HL-60 (cell line): ENCODE measurements around the gene SLC39A9.

Experiments
- DNase-seq, 2 experiments: peaks; one replicate each; pipeline ENCODE4 v3.0.0-alpha.2; 2010 to 2020; ENCODE audit warnings: low read depth in 1 of 2, low spot score in 1 of 2
- H3K27ac ChIP-seq: fragments of 250-450 bp; sonication (Bioruptor Pico); replicated peaks from 2 replicates; pipeline ENCODE4 v1.5.1; 2020; ENCODE audit warnings: mild to moderate bottlenecking, moderate library complexity
- H3K27me3 ChIP-seq: fragments of 250-450 bp; sonication (Bioruptor Pico); 2 replicates; pipeline ENCODE4 v1.5.1; 2021; ENCODE audit warnings: mild to moderate bottlenecking, moderate library complexity; ENCODE audit not compliant: insufficient read depth, poor library complexity, severe bottlenecking
- H3K4me3 ChIP-seq: replicated peaks from 2 replicates; pipeline ENCODE4 v1.5.1; 2011; ENCODE audit warnings: mild to moderate bottlenecking, control low read depth, low read length; ENCODE audit not compliant: insufficient read depth
- GABPA ChIP-seq: IDR thresholded peaks from 2 replicates; pipeline ENCODE4 v1.6.1; 2012; ENCODE audit warnings: low read depth
- POLR2AphosphoS5 ChIP-seq: IDR thresholded peaks from 2 replicates; pipeline ENCODE4 v1.6.1; 2012; ENCODE audit warnings: low read depth
- SPI1 ChIP-seq: IDR thresholded peaks from 2 replicates; pipeline ENCODE4 v1.6.1; 2012; ENCODE audit warnings: low read depth, mild to moderate bottlenecking, borderline replicate concordance
- TF ChIP-seq, protein P1 (sequence below): IDR thresholded peaks from 2 replicates; pipeline ENCODE4 v1.6.1; 2012; ENCODE audit warnings: low read depth; ENCODE audit not compliant: insufficient replicate concordance
- TF ChIP-seq, protein P2 (sequence below): IDR thresholded peaks from one replicate; pipeline ENCODE4 v1.5.1; 2011; ENCODE audit warnings: low read length, control low read depth, inconsistent platforms; ENCODE audit not compliant: insufficient read depth

The SLC39A9 gene

DNA sequence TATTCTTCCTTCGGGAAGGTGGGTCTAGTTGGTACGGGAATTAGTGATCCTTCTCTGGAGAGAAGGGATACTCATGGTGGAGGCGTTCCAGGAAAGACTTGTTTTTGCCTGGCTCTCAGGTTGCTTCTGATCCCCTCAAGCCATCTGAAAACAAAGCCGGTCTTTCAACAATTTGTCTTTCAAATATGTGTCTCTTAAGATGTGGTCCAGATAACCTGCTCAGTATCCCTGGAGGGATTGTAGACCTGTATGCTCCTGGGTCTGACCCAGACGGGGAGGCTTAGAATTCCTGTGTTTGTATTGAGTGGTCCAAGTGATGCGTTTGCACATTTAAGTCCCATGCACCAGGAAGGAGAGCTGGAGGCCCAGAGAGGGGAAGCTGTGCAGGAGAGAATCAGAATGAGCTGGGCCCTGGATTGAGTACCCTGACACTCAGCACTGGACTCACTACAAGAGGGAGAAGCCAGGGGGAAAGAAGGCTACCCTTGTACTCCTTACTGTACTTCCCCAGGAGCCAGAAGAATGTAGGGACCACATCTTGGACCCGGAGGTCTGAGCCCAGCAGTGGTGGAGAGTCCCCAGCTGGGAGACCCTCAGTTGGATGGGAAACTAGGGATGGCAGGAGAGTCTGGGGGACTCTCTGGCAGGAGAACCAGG is 40.8 kb upstream of the SLC39A9 start:
- Histone ChIP-seq H3K27ac (no peak overlapping the region), H3K27me3 (no peaks in the 10 kb centered on the region), H3K4me3 (no peak overlapping the region)
- TF ChIP-seq, protein P1, sequence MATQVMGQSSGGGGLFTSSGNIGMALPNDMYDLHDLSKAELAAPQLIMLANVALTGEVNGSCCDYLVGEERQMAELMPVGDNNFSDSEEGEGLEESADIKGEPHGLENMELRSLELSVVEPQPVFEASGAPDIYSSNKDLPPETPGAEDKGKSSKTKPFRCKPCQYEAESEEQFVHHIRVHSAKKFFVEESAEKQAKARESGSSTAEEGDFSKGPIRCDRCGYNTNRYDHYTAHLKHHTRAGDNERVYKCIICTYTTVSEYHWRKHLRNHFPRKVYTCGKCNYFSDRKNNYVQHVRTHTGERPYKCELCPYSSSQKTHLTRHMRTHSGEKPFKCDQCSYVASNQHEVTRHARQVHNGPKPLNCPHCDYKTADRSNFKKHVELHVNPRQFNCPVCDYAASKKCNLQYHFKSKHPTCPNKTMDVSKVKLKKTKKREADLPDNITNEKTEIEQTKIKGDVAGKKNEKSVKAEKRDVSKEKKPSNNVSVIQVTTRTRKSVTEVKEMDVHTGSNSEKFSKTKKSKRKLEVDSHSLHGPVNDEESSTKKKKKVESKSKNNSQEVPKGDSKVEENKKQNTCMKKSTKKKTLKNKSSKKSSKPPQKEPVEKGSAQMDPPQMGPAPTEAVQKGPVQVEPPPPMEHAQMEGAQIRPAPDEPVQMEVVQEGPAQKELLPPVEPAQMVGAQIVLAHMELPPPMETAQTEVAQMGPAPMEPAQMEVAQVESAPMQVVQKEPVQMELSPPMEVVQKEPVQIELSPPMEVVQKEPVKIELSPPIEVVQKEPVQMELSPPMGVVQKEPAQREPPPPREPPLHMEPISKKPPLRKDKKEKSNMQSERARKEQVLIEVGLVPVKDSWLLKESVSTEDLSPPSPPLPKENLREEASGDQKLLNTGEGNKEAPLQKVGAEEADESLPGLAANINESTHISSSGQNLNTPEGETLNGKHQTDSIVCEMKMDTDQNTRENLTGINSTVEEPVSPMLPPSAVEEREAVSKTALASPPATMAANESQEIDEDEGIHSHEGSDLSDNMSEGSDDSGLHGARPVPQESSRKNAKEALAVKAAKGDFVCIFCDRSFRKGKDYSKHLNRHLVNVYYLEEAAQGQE = no peak
- TF ChIP-seq GABPA = no peak
- no peak for TF ChIP-seq SPI1
- TF ChIP-seq, protein P2, sequence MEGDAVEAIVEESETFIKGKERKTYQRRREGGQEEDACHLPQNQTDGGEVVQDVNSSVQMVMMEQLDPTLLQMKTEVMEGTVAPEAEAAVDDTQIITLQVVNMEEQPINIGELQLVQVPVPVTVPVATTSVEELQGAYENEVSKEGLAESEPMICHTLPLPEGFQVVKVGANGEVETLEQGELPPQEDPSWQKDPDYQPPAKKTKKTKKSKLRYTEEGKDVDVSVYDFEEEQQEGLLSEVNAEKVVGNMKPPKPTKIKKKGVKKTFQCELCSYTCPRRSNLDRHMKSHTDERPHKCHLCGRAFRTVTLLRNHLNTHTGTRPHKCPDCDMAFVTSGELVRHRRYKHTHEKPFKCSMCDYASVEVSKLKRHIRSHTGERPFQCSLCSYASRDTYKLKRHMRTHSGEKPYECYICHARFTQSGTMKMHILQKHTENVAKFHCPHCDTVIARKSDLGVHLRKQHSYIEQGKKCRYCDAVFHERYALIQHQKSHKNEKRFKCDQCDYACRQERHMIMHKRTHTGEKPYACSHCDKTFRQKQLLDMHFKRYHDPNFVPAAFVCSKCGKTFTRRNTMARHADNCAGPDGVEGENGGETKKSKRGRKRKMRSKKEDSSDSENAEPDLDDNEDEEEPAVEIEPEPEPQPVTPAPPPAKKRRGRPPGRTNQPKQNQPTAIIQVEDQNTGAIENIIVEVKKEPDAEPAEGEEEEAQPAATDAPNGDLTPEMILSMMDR = no peak
- no peak for TF ChIP-seq POLR2AphosphoS5
- no peak for DNase-seq

DNA sequence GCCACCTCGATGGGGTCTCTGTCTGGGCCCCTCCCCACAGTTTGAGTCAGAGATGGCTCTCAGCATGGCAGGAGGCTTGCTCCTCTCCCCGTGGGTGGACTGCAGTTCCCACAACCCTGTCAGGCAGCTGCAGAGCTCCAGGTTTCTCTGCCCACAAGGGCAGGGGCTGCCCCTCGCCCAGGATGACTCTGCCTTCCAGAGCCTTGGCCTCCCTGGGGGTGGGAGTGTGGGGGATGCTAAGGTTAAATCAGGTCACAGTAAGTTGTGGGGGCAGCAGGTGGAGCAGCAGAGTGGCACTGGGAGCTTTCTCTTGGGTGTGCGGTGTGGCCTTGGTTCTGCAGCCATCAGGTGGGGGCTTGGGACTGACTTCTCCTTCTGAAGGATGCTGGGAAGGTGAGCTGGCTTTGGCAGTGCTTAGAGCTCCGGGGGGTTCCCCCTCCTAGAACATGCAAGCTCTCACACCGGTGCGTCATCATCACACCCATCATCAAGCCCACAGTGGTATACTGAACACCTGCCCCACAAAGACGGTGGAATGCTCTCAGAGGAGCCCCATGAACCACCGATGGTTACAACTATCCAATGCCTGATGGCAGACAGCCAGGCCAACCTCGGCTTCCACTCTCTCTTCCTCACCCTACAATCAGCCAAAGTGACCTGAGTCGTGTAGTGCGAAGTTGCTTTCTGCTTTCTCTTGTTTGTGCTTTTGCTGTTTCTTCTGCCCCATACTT is 40.1 kb upstream of the SLC39A9 start:
- Histone ChIP-seq H3K27me3 (no peaks in the 10 kb centered on the region), H3K27ac (no peak overlapping the region), H3K4me3 (no peak overlapping the region)
- no peak for DNase-seq
- TF ChIP-seq, protein P1 = no peak
- TF ChIP-seq, protein P2 = no peak
- TF ChIP-seq SPI1 (no peak), GABPA (no peak), POLR2AphosphoS5 (no peak)

DNA sequence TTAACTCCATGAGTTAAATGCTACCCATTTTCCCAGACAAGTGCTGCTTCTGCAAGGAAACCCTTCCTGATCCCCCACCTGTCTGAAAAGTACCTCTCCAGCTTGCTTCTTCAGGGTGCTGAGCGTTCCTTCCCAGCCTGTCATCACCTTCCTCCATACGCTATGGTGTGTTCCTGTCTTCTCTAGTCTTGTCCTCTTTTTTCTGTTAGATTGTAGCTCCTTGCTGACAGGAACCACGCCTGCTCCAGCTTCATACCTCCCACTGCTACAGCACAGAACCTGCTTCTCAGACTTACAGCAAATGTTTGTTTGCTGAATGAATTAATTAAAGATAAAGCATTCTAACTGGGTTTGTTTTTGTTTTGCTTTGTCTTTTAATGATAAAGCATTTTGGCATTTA is 39.5 kb upstream of the SLC39A9 start:
- H3K27me3 ChIP-seq = no peaks in the 10 kb centered on the region
- TF ChIP-seq SPI1 (no peak), GABPA (no peak), POLR2AphosphoS5 (no peak)
- TF ChIP-seq, protein P2 = no peak
- TF ChIP-seq, protein P1 = no peak
- H3K27ac ChIP-seq = no peak overlapping the region
- H3K4me3 ChIP-seq = no peak overlapping the region
- DNase-seq = no peak
